SU-DHL-6 (cell line): ENCODE results near the gene RANBP17.

Source experiments
- EZH2phosphoT487 ChIP-seq: fragments of 200-600 bp; sonication (generic), shearing (Covaris generic); conservative IDR thresholded peaks from 2 replicates; pipeline ENCODE4 v1.6.1; 2018; ENCODE audit warnings: mild to moderate bottlenecking, antibody characterized with exemption, low read length, moderate library complexity, mixed read lengths
- TF ChIP-seq, protein P1 (sequence below): fragments of 200-600 bp; sonication (generic); IDR thresholded peaks from one replicate; pipeline ENCODE4 v1.5.1; 2017; ENCODE audit warnings: antibody characterized with exemption, mild to moderate bottlenecking, low read length, moderate library complexity; ENCODE audit not compliant: insufficient read depth, poor library complexity, severe bottlenecking

DNA sequence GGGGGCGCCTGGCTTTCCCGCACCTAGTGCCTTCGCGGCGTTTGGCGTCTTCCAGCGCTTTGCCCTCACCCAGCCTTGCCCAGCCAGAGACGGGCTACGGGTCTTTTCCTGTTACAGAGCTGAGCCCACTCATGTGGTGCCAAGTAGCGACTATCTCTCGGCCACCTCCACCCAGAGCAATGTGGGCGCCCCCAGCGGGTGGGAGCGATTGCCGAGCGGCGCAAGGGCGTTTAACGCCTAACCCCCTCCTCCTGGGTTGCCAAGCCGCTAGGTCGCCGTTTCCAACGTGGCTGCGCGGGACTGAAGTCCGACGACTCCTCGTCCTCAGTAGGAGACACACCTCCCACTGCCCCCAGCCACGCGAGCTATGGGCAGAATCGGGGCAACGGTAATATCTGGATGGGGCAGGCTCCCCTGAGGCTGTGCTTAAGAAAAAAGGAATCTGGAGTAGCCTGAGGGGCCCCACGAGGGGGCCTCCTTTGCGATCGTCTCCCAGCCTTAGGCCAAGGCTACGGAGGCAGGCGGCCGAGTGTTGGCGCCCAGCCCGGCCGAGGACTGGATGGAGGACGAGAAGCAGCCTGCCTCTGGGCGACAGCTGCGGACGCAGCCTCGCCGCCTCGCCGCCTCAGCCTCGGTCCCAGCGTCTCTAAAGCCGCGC lies 453.0 kb downstream of the RANBP17 start:
- TF ChIP-seq, protein P1, sequence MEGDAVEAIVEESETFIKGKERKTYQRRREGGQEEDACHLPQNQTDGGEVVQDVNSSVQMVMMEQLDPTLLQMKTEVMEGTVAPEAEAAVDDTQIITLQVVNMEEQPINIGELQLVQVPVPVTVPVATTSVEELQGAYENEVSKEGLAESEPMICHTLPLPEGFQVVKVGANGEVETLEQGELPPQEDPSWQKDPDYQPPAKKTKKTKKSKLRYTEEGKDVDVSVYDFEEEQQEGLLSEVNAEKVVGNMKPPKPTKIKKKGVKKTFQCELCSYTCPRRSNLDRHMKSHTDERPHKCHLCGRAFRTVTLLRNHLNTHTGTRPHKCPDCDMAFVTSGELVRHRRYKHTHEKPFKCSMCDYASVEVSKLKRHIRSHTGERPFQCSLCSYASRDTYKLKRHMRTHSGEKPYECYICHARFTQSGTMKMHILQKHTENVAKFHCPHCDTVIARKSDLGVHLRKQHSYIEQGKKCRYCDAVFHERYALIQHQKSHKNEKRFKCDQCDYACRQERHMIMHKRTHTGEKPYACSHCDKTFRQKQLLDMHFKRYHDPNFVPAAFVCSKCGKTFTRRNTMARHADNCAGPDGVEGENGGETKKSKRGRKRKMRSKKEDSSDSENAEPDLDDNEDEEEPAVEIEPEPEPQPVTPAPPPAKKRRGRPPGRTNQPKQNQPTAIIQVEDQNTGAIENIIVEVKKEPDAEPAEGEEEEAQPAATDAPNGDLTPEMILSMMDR, result no peak
- TF ChIP-seq EZH2phosphoT487, result no peak
